Measurements from ENCODE around the gene CFP.

CFP gene

DNA sequence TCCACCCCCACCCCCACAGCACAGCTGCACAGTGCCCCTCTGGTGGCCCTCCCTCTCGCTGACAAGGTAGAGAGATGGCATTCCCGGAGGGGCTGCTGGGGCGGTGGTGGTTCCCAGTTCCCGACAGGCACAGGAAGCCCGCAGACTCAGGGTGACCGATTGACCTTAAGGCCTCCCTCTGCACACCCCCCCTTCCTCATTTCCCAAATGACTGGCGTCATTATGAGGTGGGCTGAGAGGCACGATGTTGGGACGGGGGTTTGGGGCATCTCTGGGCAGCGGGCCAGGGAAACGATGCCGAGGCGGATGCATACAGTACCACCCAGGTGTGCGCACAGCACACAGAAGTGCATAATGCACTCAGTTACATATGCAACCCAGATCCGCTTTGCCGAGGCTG, 51.0 kb downstream of the CFP start:
- no peak for TF ChIP-seq ZFX (IDR thresholded peaks at IDR 0.05; ENCODE audit: borderline replicate concordance)
- TF ChIP-seq, protein P1, sequence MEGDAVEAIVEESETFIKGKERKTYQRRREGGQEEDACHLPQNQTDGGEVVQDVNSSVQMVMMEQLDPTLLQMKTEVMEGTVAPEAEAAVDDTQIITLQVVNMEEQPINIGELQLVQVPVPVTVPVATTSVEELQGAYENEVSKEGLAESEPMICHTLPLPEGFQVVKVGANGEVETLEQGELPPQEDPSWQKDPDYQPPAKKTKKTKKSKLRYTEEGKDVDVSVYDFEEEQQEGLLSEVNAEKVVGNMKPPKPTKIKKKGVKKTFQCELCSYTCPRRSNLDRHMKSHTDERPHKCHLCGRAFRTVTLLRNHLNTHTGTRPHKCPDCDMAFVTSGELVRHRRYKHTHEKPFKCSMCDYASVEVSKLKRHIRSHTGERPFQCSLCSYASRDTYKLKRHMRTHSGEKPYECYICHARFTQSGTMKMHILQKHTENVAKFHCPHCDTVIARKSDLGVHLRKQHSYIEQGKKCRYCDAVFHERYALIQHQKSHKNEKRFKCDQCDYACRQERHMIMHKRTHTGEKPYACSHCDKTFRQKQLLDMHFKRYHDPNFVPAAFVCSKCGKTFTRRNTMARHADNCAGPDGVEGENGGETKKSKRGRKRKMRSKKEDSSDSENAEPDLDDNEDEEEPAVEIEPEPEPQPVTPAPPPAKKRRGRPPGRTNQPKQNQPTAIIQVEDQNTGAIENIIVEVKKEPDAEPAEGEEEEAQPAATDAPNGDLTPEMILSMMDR (IDR thresholded peaks at IDR 0.05): no peak
- no peak overlapping the region for H3K27ac ChIP-seq

DNA sequence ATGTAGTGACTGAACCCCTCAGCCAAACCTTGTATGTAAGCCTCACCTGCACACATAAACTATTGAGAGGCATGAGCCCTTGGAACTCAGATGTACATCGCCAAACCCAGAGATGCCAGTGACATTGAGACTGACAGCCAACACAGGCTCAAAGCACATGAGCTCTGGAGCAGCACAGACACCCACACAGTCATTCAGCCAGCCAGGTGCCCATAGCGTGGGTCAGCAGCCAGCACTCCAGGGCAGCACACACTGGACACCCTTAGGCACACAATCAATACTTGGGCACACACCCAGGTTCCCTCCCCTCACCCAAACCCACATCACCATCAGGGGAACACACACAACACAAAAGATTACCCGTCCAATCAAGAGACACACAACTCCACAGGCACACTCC, 51.8 kb downstream of the CFP start:
- no peak overlapping the region for H3K27ac ChIP-seq
- TF ChIP-seq ZFX (IDR thresholded peaks at IDR 0.05; ENCODE audit: borderline replicate concordance): no peak
- TF ChIP-seq, protein P1 (IDR thresholded peaks at IDR 0.05): no peak

- no peak overlapping the region for H3K27ac ChIP-seq
Observed at GRCh38 chrX:47577424-47577823, 52.3 kb downstream of the CFP start.

DNA sequence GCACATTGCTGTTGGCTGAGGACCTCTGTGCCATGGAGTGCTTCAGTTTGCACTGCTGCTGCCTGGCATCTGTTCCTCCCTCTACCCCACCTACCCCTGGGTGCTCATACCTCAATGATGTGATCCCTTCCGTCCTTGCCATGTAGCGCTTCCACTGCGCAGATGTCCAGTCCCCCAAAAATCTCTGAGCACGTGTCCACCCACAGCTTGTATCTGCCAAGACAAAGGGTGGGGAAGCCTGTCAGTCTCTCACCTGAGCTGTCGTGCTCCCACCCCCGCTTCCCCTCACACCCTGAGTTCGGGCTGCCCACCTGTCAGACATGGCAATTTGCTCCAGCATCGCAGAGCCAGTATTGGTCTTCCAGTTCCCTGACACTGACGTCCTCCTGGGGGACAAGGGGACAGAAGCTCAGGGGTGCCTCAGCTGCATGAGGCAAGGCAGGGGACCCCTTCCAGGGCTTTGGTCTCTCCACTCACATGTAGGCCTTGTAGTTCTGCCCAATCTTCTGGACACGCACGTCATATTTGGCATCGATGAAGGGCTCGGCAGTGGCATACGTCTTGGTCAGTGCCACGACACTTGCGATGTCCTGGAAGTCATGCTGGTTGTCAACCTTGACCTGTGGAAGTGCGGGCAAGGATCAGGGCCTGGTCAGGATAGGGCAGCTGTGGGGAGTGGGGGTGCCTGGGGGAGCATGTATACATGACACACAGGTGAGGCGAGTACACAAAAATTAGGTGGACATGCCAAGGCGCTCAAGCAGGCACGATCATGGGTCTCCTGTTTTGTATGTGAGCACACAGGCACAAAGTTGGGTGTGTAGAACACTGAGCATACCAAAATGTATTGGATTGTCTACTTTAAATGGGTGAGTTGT, 53.5 kb downstream of the CFP start:
- H3K27ac ChIP-seq: no peak overlapping the region
- no peak for TF ChIP-seq ZFX (IDR thresholded peaks at IDR 0.05; ENCODE audit: borderline replicate concordance)
- TF ChIP-seq, protein P1 (IDR thresholded peaks at IDR 0.05): no peak

More at GRCh38 chrX:47577424-47577823, 52.3 kb downstream of the CFP start:
- TF ChIP-seq, protein P1 (IDR thresholded peaks at IDR 0.05): no peak
- TF ChIP-seq ZFX (IDR thresholded peaks at IDR 0.05; ENCODE audit: borderline replicate concordance): no peak

DNA sequence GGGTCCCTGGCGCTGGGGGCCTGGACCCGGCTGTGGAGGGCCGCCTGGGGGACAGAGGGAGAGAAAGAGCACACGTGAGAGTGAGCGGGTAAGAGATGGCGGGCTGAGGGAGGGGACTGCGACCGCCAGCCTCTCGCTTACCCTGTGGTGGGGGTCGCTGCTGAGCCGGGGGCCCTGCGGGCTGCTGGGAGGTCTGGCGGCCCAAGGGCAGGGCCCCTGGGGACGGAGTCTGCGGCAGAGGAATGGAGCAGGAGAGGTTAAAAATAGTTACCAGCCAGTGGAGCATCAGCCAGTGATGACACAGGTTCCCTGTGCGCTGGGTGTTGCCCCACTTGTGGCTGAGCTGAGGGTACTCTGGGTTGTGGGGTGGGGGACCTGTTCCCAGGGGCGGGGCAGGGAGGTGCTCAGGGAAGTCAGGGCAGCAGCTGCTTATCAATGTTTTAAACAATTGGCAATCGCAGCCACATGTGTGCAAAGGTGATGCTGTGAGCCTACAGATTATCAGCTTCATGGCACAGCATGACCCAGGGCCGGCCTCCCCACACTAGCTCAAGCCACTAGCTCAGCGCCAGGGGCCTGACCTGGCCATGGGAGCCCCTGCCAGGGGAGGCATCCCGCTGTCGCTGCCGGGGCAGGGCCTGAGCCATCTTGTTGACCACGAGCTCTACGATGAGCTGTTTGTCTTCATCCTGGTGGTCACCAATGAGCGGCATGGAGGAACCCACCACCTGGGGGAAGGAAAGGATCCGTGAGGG, 55.0 kb downstream of the CFP start:
- H3K27ac ChIP-seq: no peak overlapping the region

GRCh38 chrX:47574076-47574546, 55.6 kb downstream of the CFP start:
- no peak for TF ChIP-seq ZFX (IDR thresholded peaks at IDR 0.05; ENCODE audit: borderline replicate concordance)
- TF ChIP-seq, protein P1 (IDR thresholded peaks at IDR 0.05): no peak
- no peak overlapping the region for H3K27ac ChIP-seq

More for the DNA sequence above, 55.0 kb downstream of the CFP start:
- TF ChIP-seq, protein P1 (IDR thresholded peaks at IDR 0.05): no peak
- no peak for TF ChIP-seq ZFX (IDR thresholded peaks at IDR 0.05; ENCODE audit: borderline replicate concordance)
